Tibial nerve (tissue), 4 donors: ENCODE measurements around the gene ZNF789. TPM values are rescaled to one million over a fixed set of nuclear protein-coding genes. Genes with fewer than 3 reads are reported as not detected.
A peak's percentile ranks its signal among the peaks of the same experiment; 100 is the strongest.
"Not testable (repeated sequence)": the region's sequence is repeated elsewhere in the genome, so short reads cannot be mapped to it uniquely, and the experiment has no call there.

Experiments
- DNase-seq, 2 donors: peaks; one replicate each; pipeline ENCODE4 v3.0.0-alpha.2; 2019; ENCODE audit warnings: low spot score in 2 of 2
- H3K27ac ChIP-seq, 4 donors: fragments of 200-600 bp; sonication (generic) in 3 of 4; one replicate each; pipeline ENCODE4 v1.5.1; 2017 to 2019; ENCODE audit warnings: mild to moderate bottlenecking in 1 of 4
- H3K27me3 ChIP-seq, 2 donors: fragments of 200-600 bp; sonication (generic) in 1 of 2; one replicate each; pipeline versions ENCODE4 v1.5.1 to v1.6.0; 2017 to 2019
- H3K36me3 ChIP-seq, 3 donors: fragments of 200-600 bp; sonication (generic); one replicate each; pipeline ENCODE4 v1.5.1; 2018 to 2019
- H3K4me1 ChIP-seq, 4 donors: fragments of 200-600 bp; sonication (generic) in 3 of 4; one replicate each; pipeline ENCODE4 v1.5.1; 2017 to 2019
- H3K4me3 ChIP-seq, 4 donors: fragments of 200-600 bp; sonication (generic) in 3 of 4; one replicate each; pipeline ENCODE4 v1.5.1; 2017 to 2019; ENCODE audit warnings: mild to moderate bottlenecking in 1 of 4, moderate library complexity in 1 of 4
- H3K9me3 ChIP-seq, 4 donors: fragments of 200-600 bp; sonication (generic) in 3 of 4; one replicate each; pipeline ENCODE4 v1.5.1; 2017 to 2019
- CTCF ChIP-seq, 5 experiments: fragments of 200-600 bp in 3 of 5; fragments of 450-650 bp in 2 of 5; sonication (generic) in 3 of 5; IDR thresholded peaks; one replicate each; pipeline ENCODE4 v1.5.1; 2016 to 2019; ENCODE audit warnings: antibody characterized with exemption in 5 of 5, mild to moderate bottlenecking in 3 of 5, moderate library complexity in 2 of 5
- EP300 ChIP-seq, 2 donors: sonication (generic); formaldehyde crosslinking; IDR thresholded peaks; one replicate each; pipeline ENCODE4 v1.6.1; 2017; ENCODE audit warnings: antibody characterized with exemption in 2 of 2, mild to moderate bottlenecking in 1 of 2
- POLR2A ChIP-seq, 2 donors: fragments of 450-650 bp; IDR thresholded peaks; one replicate each; pipeline ENCODE4 v1.6.1; 2017; ENCODE audit warnings: antibody characterized with exemption in 2 of 2, mild to moderate bottlenecking in 2 of 2, moderate library complexity in 2 of 2
- WGBS, 2 donors: methylation state at CpG; one replicate each; pipeline ENCODE4 v1.1.5; 2018; 5-methylcytosine and 5-hydroxymethylcytosine counted together
- total RNA-seq, 4 donors: library from RNA; depleted of rRNA; stranded (reverse); fragments of >200 nt; gene quantifications; one replicate each; pipeline ENCODE4 v1.1.0, GENCODE V29; 2016

The ZNF789 gene
- total RNA-seq, result 10 to 100 TPM in 3 of 4 donors, 1 to 10 TPM in 1; 7.4 to 16.5 (median 12.1) TPM

- 0 to 1% methylated on average over 43 to 53 of the region's 56 CpGs for WGBS, 2 donors
- Histone ChIP-seq H3K27ac (peak within 1 kb of the TSS; percentile 45 to 91 (median 86)), H3K36me3 (no peaks in the 10 kb centered on the region), H3K4me1 (peaks cover 0 to 40% (median 16%) of the 10 kb centered on the region in 4 donors), H3K4me3 (peak within 1 kb of the TSS; percentile 57 to 85 (median 76)), H3K9me3 (no peaks in the 10 kb centered on the region), H3K27me3 (no peaks in the 10 kb centered on the region)
- TF ChIP-seq EP300 (IDR thresholded peaks at IDR 0.05), result peak; percentile 53 to 80
- no peak for TF ChIP-seq CTCF (IDR thresholded peaks at IDR 0.05)
- peak; percentile 9 to 61 for TF ChIP-seq POLR2A (IDR thresholded peaks at IDR 0.05)
- DNase-seq, result peak; percentile 98
Observed at GRCh38 chr7:99472561-99473314, at the start of gene ZNF789. ZNF789 (plus strand) TSS chr7:99472890; CDS start chr7:99476457, 3,567 bp downstream.

- no peak overlapping the region for H3K4me3 ChIP-seq
- no peaks in the 10 kb centered on the region for H3K4me1 ChIP-seq
- H3K36me3 ChIP-seq, result peaks cover 0 to 91% (median 18%) of the 10 kb centered on the region in 3 donors
- WGBS, 2 donors, result 91 to 92% methylated on average over 14 to 20 of the region's 24 CpGs
- H3K27ac ChIP-seq, result no peak overlapping the region
- DNase-seq, result no peak
- no peaks in the 10 kb centered on the region for H3K9me3 ChIP-seq
- H3K27me3 ChIP-seq, result no peaks in the 10 kb centered on the region
- TF ChIP-seq EP300 (IDR thresholded peaks at IDR 0.05) (no peak), CTCF (IDR thresholded peaks at IDR 0.05) (no peak), POLR2A (IDR thresholded peaks at IDR 0.05) (no peak)
Observed at GRCh38 chr7:99424932-99425730, 47.6 kb upstream of the ZNF789 start.

GRCh38 chr7:99428972-99429566 lies 43.6 kb upstream of the ZNF789 start:
- peaks cover 0 to 92% (median 24%) of the 10 kb centered on the region in 3 donors for H3K36me3 ChIP-seq
- WGBS, 2 donors, result 85 to 87% methylated on average over 10 of the region's 10 CpGs
- no peak for TF ChIP-seq EP300 (IDR thresholded peaks at IDR 0.05)
- no peak for TF ChIP-seq CTCF (IDR thresholded peaks at IDR 0.05)
- no peak for TF ChIP-seq POLR2A (IDR thresholded peaks at IDR 0.05)

GRCh38 chr7:99429756-99430155 lies 42.9 kb upstream of the ZNF789 start:
- Histone ChIP-seq H3K4me1 (no peaks in the 10 kb centered on the region), H3K9me3 (no peaks in the 10 kb centered on the region), H3K4me3 (no peak overlapping the region), H3K27ac (no peak overlapping the region), H3K36me3 (peaks cover 0 to 92% (median 21%) of the 10 kb centered on the region in 3 donors), H3K27me3 (no peaks in the 10 kb centered on the region)
- no peak for DNase-seq
- 82 to 90% methylated on average over 3 to 8 of the region's 8 CpGs for whole genome bisulfite sequencing, 2 donors
- TF ChIP-seq EP300 (IDR thresholded peaks at IDR 0.05) (no peak), CTCF (IDR thresholded peaks at IDR 0.05) (no peak), POLR2A (IDR thresholded peaks at IDR 0.05) (no peak)

More at GRCh38 chr7:99428972-99429566, 43.6 kb upstream of the ZNF789 start:
- no peak overlapping the region for H3K27ac ChIP-seq
- no peak for DNase-seq
- H3K4me1 ChIP-seq, result no peaks in the 10 kb centered on the region
- no peaks in the 10 kb centered on the region for H3K9me3 ChIP-seq
- H3K4me3 ChIP-seq, result no peak overlapping the region
- H3K27me3 ChIP-seq, result no peaks in the 10 kb centered on the region

- WGBS, 2 donors, result 86 to 92% methylated on average over 13 of the region's 13 CpGs
- peaks cover 0 to 83% (median 15%) of the 10 kb centered on the region in 3 donors for H3K36me3 ChIP-seq
Observed at GRCh38 chr7:99431756-99432540, 40.7 kb upstream of the ZNF789 start.

More at GRCh38 chr7:99431756-99432540, 40.7 kb upstream of the ZNF789 start:
- not testable (repeated sequence) for H3K27ac ChIP-seq, H3K4me3 ChIP-seq, H3K9me3 ChIP-seq, H3K27me3 ChIP-seq, DNase-seq, H3K4me1 ChIP-seq
